PC-3 (cell line): Measurements from ENCODE around the gene GKN1.

Experiments used
- EZH2 ChIP-seq: fragments of 300-600 bp; sonication (generic); IDR thresholded peaks from one replicate; pipeline ENCODE4 v1.6.1; 2017; ENCODE audit warnings: antibody characterized with exemption, mild to moderate bottlenecking, low read length; ENCODE audit not compliant: unreplicated experiment
- TF ChIP-seq, protein P1 (sequence below): fragments of 300-600 bp; sonication (generic); conservative IDR thresholded peaks from 2 replicates; pipeline ENCODE4 v1.5.1; 2017; ENCODE audit warnings: antibody characterized with exemption, low read depth, mild to moderate bottlenecking, low read length

- TF ChIP-seq, protein P1, sequence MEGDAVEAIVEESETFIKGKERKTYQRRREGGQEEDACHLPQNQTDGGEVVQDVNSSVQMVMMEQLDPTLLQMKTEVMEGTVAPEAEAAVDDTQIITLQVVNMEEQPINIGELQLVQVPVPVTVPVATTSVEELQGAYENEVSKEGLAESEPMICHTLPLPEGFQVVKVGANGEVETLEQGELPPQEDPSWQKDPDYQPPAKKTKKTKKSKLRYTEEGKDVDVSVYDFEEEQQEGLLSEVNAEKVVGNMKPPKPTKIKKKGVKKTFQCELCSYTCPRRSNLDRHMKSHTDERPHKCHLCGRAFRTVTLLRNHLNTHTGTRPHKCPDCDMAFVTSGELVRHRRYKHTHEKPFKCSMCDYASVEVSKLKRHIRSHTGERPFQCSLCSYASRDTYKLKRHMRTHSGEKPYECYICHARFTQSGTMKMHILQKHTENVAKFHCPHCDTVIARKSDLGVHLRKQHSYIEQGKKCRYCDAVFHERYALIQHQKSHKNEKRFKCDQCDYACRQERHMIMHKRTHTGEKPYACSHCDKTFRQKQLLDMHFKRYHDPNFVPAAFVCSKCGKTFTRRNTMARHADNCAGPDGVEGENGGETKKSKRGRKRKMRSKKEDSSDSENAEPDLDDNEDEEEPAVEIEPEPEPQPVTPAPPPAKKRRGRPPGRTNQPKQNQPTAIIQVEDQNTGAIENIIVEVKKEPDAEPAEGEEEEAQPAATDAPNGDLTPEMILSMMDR = no peak
- TF ChIP-seq EZH2 = no peak
These were observed 36.2 kb downstream of the GKN1 start for GRCh38 chr2:69010437-69011194.
